GM19467 (cell line): ENCODE measurements around the gene CERCAM.
"Not testable (repeated sequence)": the region's sequence is repeated elsewhere in the genome, so short reads cannot be mapped to it uniquely, and the experiment has no call there.

Experiments used
- ATAC-seq: cut with Tn5 transposase; IDR thresholded peaks from one replicate; pipeline ENCODE4 v1.9.1; 2021; ENCODE audit warnings: mild to moderate bottlenecking, moderate library complexity; ENCODE audit not compliant: unreplicated experiment

Gene CERCAM

GRCh38 chr9:128416014-128416413 is 4.6 kb upstream of the CERCAM start:
- ATAC-seq, result no peak

- no peak for ATAC-seq
Measured at GRCh38 chr9:128416432-128417019, 4.1 kb upstream of the CERCAM start.

- no peak for ATAC-seq
Measured at GRCh38 chr9:128419061-128419925, 1.4 kb upstream of the CERCAM start.

GRCh38 chr9:128420060-128420650 is 502 bp upstream of the CERCAM start:
- peak; percentile 65 for ATAC-seq

- no peak for ATAC-seq
Measured at GRCh38 chr9:128421482-128421996, 882 bp downstream of the CERCAM start.

- not testable (repeated sequence) for ATAC-seq
Measured at GRCh38 chr9:128422022-128422782, 1.5 kb downstream of the CERCAM start.

- ATAC-seq, result no peak
Measured at GRCh38 chr9:128422783-128423150, 2.1 kb downstream of the CERCAM start.

- not testable (repeated sequence) for ATAC-seq
Measured at GRCh38 chr9:128423356-128423755, 2.7 kb downstream of the CERCAM start.

- ATAC-seq, result no peak
Measured at GRCh38 chr9:128424268-128424780, 3.7 kb downstream of the CERCAM start.

- no peak for ATAC-seq
Measured at GRCh38 chr9:128428644-128429512, 8.2 kb downstream of the CERCAM start.

GRCh38 chr9:128429513-128430086 is 8.9 kb downstream of the CERCAM start:
- no peak for ATAC-seq

- no peak for ATAC-seq
Measured at GRCh38 chr9:128431207-128431606, 10.6 kb downstream of the CERCAM start.

GRCh38 chr9:128434340-128434739 is 13.7 kb downstream of the CERCAM start:
- ATAC-seq, result no peak

- ATAC-seq, result no peak
Measured at GRCh38 chr9:128435611-128436010, 15.0 kb downstream of the CERCAM start.

GRCh38 chr9:128438343-128439109 is 17.9 kb downstream of the CERCAM start:
- ATAC-seq, result peak; percentile 63

GRCh38 chr9:128439273-128439672 is 18.6 kb downstream of the CERCAM start:
- no peak for ATAC-seq

GRCh38 chr9:128442150-128442549 is 21.5 kb downstream of the CERCAM start:
- no peak for ATAC-seq

GRCh38 chr9:128446505-128446904 is 25.8 kb downstream of the CERCAM start:
- not testable (repeated sequence) for ATAC-seq

- no peak for ATAC-seq
Measured at GRCh38 chr9:128448746-128449145, 28.1 kb downstream of the CERCAM start.
